ENCODE results near the gene SREBF2. TPM values are rescaled to one million over a fixed set of nuclear protein-coding genes. Genes with fewer than 3 reads are reported as not detected.

Gene SREBF2
- total RNA-seq, 4 donors from 2014 or later: 10.2 to 61.0 (median 29.0) TPM

DNA sequence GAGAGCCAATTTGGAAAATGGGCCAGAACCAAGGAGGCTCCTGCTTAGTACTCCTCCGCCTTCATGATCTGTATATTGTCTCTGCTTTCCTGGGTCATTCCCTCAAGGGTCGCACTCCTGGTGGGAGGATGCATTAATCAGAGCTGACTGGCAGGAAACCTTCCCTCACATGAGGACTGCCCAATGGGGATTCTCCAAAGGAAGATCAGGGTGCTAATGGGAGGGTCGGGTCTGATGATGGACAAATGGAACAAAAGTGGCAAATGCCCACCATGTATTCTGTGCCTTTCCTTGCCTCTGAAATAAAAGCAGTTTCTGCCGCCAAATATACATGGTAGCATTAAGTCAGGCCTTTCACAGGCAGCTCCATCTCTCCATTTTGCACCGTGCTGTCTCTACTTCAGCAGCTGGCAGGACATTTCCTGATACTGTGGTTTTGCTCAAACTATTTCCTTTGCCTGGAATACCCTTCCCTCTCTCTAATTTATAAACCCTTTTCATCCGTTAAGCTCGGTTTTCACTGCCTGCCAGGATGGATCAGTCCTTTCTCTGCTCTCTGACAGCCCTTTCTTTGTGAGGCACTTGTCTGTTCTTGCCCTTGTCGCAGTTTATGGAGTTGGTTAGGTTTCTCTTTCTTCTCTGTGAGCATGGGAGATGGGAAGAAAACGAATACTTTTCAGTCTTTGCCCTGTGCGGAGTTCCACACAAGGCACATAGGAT lies 13.5 kb downstream of the SREBF2 start:
- intact Hi-C loops (cut with DNase I; ENCODE audit: low total_unique reads): no loop called here
- Histone ChIP-seq H3K27ac (no peak overlapping the region), H3K9me3 (no peaks in the 10 kb centered on the region), H3K36me3 (no peaks in the 10 kb centered on the region), H3K4me1 (no peaks in the 10 kb centered on the region), H3K4me3 (no peak overlapping the region), H3K27me3 (no peaks in the 10 kb centered on the region)
- DNase-seq: no peak
- TF ChIP-seq, protein P1, sequence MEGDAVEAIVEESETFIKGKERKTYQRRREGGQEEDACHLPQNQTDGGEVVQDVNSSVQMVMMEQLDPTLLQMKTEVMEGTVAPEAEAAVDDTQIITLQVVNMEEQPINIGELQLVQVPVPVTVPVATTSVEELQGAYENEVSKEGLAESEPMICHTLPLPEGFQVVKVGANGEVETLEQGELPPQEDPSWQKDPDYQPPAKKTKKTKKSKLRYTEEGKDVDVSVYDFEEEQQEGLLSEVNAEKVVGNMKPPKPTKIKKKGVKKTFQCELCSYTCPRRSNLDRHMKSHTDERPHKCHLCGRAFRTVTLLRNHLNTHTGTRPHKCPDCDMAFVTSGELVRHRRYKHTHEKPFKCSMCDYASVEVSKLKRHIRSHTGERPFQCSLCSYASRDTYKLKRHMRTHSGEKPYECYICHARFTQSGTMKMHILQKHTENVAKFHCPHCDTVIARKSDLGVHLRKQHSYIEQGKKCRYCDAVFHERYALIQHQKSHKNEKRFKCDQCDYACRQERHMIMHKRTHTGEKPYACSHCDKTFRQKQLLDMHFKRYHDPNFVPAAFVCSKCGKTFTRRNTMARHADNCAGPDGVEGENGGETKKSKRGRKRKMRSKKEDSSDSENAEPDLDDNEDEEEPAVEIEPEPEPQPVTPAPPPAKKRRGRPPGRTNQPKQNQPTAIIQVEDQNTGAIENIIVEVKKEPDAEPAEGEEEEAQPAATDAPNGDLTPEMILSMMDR (IDR thresholded peaks at IDR 0.05): no peak
- TF ChIP-seq POLR2A (IDR thresholded peaks at IDR 0.05): no peak

DNA sequence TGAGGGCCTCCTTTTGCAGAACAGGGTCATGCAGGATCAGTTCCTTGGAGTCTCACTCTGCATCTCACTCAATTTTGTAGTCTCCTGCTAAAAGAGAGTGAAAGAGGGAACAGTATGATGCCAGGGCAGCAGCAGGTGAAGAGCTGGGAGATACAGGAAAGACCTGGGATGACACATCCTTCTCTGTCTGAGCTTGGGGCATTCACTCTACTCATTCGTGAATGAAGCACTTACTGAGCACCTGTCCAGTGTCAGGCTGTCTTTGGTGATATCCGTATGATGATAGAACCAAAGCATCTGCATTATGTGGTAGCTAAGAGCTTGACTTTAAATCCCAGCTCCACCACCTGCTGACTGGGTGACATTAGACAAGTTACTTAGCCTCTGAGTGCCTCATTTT lies 14.4 kb downstream of the SREBF2 start:
- Histone ChIP-seq H3K27ac (no peak overlapping the region), H3K27me3 (no peaks in the 10 kb centered on the region), H3K4me1 (no peaks in the 10 kb centered on the region), H3K36me3 (no peaks in the 10 kb centered on the region), H3K4me3 (no peak overlapping the region), H3K9me3 (no peaks in the 10 kb centered on the region)
- no peak for TF ChIP-seq POLR2A (IDR thresholded peaks at IDR 0.05)
- TF ChIP-seq, protein P1 (IDR thresholded peaks at IDR 0.05): no peak
- DNase-seq: no peak
- intact Hi-C loops (cut with DNase I; ENCODE audit: low total_unique reads): no loop called here

DNA sequence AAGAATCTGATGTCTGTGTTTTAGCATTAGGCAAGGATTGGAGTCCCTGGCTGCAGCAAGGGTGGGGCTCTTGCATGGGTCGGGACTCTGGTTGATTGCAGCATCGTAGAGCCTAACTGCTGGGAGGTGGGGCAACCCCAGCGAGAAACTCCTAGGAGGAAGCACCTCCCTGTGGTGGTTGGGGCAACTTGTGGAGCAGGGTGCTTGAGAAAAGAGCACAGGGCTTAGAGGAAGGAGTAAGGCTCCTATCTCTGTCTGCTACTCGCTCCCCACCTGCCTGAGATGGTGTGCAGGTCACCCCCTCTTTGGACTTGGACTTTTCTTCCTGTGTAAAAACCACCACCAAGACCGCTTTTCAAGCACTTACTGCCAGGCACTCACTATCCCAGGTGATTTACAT lies 15.6 kb downstream of the SREBF2 start:
- intact Hi-C loops (cut with DNase I; ENCODE audit: low total_unique reads): no loop called here
- no peaks in the 10 kb centered on the region for H3K27me3 ChIP-seq
- H3K4me1 ChIP-seq: no peaks in the 10 kb centered on the region
- H3K27ac ChIP-seq: no peak overlapping the region
- H3K36me3 ChIP-seq: no peaks in the 10 kb centered on the region
- H3K4me3 ChIP-seq: no peak overlapping the region
- H3K9me3 ChIP-seq: no peaks in the 10 kb centered on the region
- TF ChIP-seq, protein P1 (IDR thresholded peaks at IDR 0.05): no peak
- TF ChIP-seq POLR2A (IDR thresholded peaks at IDR 0.05): no peak
- no peak for DNase-seq

DNA sequence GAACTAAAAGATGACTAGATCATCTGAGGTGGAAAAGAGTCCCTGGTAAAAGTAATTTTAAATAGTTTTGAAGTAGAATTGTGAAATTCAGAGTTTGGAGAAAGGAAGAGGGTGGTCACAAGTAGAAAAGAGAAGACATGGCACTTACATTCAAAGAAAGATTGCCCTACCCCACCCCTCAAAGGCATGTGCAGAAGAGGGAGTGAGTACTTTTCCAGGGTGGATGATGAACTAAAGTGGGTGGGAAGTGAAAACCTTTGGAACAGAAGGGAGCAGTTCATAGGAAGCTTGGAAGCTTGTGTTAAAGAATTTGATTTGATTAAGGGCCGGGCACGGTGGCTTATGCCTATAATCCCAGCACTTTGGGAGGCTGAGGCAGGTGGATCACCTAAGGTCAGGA lies 23.6 kb downstream of the SREBF2 start:
- no peak for DNase-seq
- no peaks in the 10 kb centered on the region for H3K4me1 ChIP-seq
- no peak for TF ChIP-seq POLR2A (IDR thresholded peaks at IDR 0.05)
- TF ChIP-seq, protein P1 (IDR thresholded peaks at IDR 0.05): no peak
- intact Hi-C loops (cut with DNase I; ENCODE audit: low total_unique reads): no loop called here
- H3K27me3 ChIP-seq: no peaks in the 10 kb centered on the region
- H3K27ac ChIP-seq: no peak overlapping the region
- no peak overlapping the region for H3K4me3 ChIP-seq
- no peaks in the 10 kb centered on the region for H3K36me3 ChIP-seq
- no peaks in the 10 kb centered on the region for H3K9me3 ChIP-seq

DNA sequence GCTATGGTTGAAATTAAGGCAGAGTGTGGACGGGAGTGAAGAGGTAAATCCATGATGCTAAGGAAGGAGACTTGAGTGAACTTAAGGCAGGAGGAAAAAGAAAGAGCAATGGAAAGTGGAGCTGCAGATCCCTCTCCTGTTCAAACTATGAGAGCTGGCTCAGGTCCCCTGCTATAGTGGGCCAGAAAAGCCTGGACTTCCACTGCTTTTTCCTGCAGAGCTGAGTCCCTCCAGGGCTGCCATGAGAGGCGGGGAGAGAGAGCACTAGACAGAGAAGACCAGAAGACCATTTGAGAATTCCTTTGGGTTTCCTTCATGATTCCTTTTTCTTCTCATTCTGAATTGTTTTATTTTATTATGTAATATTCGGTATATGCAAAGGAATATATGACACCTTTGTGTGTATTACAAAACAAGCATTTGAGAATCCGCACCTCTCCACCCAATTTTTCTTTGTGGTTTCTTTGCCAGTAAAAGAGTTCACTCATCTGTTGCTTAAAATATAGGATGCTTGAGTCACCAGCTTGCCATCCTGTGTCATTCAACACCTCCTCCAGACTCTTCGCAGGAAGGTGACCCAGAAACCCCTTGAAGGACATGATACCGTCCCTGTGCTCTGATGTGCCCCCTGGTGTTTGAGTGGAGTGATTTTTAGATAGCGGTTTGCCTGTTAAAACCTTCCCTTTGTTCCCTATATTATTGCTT lies 24.4 kb downstream of the SREBF2 start:
- peak in 1 of 2 donors; percentile 31 for DNase-seq
- no peak for TF ChIP-seq POLR2A (IDR thresholded peaks at IDR 0.05)
- TF ChIP-seq, protein P1 (IDR thresholded peaks at IDR 0.05): peak; percentile 28 to 46 (median 40)
- H3K27ac ChIP-seq: no peak overlapping the region
- H3K4me3 ChIP-seq: no peak overlapping the region
- no peaks in the 10 kb centered on the region for H3K4me1 ChIP-seq
- intact Hi-C loops (cut with DNase I; ENCODE audit: low total_unique reads): no loop called here
- no peaks in the 10 kb centered on the region for H3K27me3 ChIP-seq
- no peaks in the 10 kb centered on the region for H3K36me3 ChIP-seq
- no peaks in the 10 kb centered on the region for H3K9me3 ChIP-seq

Measured in uterus (tissue), 4 donors.